Adipocyte (in vitro differentiated cells): ENCODE data around the gene SORCS2.

Experiments used
- DNase-seq: peaks from one replicate; pipeline ENCODE4 v3.0.0-alpha.2; 2015; ENCODE audit warnings: low read depth
- H3K27me3 ChIP-seq: replicated peaks from 2 replicates; pipeline ENCODE4 v1.7.0; 2013; ENCODE audit warnings: mild to moderate bottlenecking, low read length, moderate library complexity; ENCODE audit not compliant: control insufficient read depth, insufficient read depth
- H3K36me3 ChIP-seq: 2 replicates; pipeline ENCODE4 v1.7.0; 2013; ENCODE audit warnings: low read length, mild to moderate bottlenecking, moderate library complexity; ENCODE audit not compliant: control insufficient read depth, insufficient read depth, severe bottlenecking
- H3K4me1 ChIP-seq: 2 replicates; pipeline ENCODE4 v1.7.0; 2013; ENCODE audit warnings: mild to moderate bottlenecking, low read length, moderate library complexity; ENCODE audit not compliant: control insufficient read depth, insufficient read depth
- H3K4me3 ChIP-seq: 2 replicates; pipeline ENCODE4 v1.7.0; 2013; ENCODE audit warnings: mild to moderate bottlenecking, low read length, moderate library complexity
- H3K9ac ChIP-seq: 2 replicates; pipeline ENCODE4 v1.7.0; 2013; ENCODE audit warnings: mild to moderate bottlenecking, low read length, moderate library complexity
- H3K9me3 ChIP-seq: 2 replicates; pipeline ENCODE4 v1.7.0; 2013; ENCODE audit warnings: mild to moderate bottlenecking, low read length, moderate library complexity; ENCODE audit not compliant: control insufficient read depth

The SORCS2 gene

DNA sequence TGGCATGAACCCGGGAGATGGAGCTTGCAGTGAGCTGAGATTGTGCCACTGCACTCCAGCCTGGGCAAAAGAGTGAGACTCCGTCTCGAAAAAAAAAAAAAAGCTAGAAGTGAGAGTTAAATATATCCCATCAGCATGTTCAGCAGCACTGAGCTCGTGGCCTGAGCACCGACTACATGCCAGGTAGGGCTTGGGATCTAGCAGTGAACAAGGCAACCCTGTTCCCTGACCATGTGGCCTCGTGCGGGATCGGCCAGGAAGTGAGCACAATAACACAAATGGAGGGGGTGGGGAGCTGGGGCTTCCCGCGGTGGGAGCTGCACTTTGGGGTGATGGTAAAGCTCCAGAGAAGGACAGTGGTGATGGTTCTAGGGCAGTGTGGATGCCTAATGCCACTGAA, 436.1 kb downstream of the SORCS2 start:
- DNase-seq: no peak
- Histone ChIP-seq H3K27me3 (no peaks in the 10 kb centered on the region), H3K36me3 (no peaks in the 10 kb centered on the region), H3K4me3 (no peak overlapping the region), H3K9me3 (peaks cover 4% of the 10 kb centered on the region), H3K4me1 (peaks cover 28% of the 10 kb centered on the region), H3K9ac (no peak overlapping the region)

- Histone ChIP-seq H3K4me1 (peaks cover 29% of the 10 kb centered on the region), H3K4me3 (no peak overlapping the region), H3K36me3 (no peaks in the 10 kb centered on the region), H3K27me3 (no peaks in the 10 kb centered on the region), H3K9ac (no peak overlapping the region), H3K9me3 (peaks cover 4% of the 10 kb centered on the region)
- DNase-seq: no peak
Observed at GRCh38 chr4:7629501-7630254, 437.3 kb downstream of the SORCS2 start.

- no peaks in the 10 kb centered on the region for H3K36me3 ChIP-seq
- H3K4me3 ChIP-seq: peak overlapping the region; percentile 58
Observed at GRCh38 chr4:7630568-7631287, 438.4 kb downstream of the SORCS2 start.

DNA sequence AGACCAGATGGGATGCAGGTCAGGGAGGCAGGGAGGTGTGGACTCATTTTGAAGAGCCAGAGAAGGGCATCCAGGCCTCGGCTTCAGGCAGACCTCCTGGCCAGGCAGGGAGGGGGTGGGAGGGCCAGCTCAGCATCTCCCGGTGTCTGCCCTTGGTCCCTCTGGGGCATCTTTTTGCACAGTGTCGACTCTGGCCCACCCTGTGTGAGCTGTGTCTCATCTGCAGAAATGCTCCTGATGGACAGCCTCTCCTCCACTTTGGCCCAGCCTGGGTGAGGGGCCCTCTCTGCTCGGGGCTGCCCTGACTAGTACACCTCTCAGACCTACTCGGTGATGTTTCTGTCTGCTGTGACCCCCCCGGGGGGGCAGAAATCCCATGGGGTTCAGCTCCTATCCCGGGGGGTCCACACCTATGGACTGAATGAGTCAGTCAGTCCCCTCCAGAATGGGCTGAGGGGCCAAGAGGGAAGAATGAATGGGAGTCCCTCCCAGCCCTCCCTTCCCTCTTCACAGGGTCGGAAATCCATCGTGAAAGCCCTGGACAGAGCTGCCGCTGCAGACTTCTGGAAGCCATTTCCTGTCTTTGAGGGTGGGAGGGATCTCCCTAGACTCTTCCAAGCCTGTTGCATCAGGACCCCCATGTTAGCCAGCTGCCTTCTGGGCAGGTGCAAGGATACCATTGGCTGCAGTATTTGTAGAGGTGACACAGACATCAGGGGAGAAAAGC, 439.1 kb downstream of the SORCS2 start:
- Histone ChIP-seq H3K27me3 (peaks cover 3% of the 10 kb centered on the region), H3K36me3 (no peaks in the 10 kb centered on the region), H3K9ac (no peak overlapping the region), H3K4me3 (peak overlapping the region; percentile 58), H3K9me3 (peaks cover 4% of the 10 kb centered on the region), H3K4me1 (peaks cover 22% of the 10 kb centered on the region)
- DNase-seq: no peak

More at GRCh38 chr4:7630568-7631287, 438.4 kb downstream of the SORCS2 start:
- Histone ChIP-seq H3K9ac (no peak overlapping the region), H3K27me3 (no peaks in the 10 kb centered on the region), H3K4me1 (peaks cover 22% of the 10 kb centered on the region), H3K9me3 (peaks cover 4% of the 10 kb centered on the region)
- peak; percentile 84 for DNase-seq

GRCh38 chr4:7632341-7632740, 440.0 kb downstream of the SORCS2 start:
- H3K9ac ChIP-seq: no peak overlapping the region
- peaks cover 22% of the 10 kb centered on the region for H3K4me1 ChIP-seq
- peaks cover 4% of the 10 kb centered on the region for H3K27me3 ChIP-seq
- peaks cover 4% of the 10 kb centered on the region for H3K9me3 ChIP-seq
- no peak overlapping the region for H3K4me3 ChIP-seq
- no peaks in the 10 kb centered on the region for H3K36me3 ChIP-seq
- DNase-seq: no peak

DNA sequence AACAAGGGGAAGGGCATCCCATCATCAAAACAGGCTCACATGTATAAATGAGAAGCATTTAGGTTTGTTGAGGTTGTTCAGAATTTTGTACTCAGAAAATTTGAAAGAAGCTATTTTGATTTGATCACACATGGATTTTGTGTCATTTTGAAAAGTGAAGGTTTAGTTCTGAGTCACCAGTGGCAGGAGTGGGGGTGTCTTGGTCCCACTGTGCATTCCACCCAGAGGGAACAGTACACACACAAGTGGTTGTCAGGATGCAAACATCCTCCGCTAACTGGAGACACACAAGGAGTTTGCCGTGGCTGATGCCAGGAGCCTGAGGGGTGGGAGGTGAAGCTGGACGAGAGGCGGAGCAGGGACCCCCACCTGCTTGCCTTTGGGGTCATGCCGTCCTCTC, 440.6 kb downstream of the SORCS2 start:
- H3K36me3 ChIP-seq: no peaks in the 10 kb centered on the region
- no peak overlapping the region for H3K9ac ChIP-seq
- H3K9me3 ChIP-seq: peaks cover 4% of the 10 kb centered on the region
- no peak overlapping the region for H3K4me3 ChIP-seq
- no peak for DNase-seq
- H3K27me3 ChIP-seq: peaks cover 4% of the 10 kb centered on the region
- H3K4me1 ChIP-seq: peaks cover 22% of the 10 kb centered on the region

DNA sequence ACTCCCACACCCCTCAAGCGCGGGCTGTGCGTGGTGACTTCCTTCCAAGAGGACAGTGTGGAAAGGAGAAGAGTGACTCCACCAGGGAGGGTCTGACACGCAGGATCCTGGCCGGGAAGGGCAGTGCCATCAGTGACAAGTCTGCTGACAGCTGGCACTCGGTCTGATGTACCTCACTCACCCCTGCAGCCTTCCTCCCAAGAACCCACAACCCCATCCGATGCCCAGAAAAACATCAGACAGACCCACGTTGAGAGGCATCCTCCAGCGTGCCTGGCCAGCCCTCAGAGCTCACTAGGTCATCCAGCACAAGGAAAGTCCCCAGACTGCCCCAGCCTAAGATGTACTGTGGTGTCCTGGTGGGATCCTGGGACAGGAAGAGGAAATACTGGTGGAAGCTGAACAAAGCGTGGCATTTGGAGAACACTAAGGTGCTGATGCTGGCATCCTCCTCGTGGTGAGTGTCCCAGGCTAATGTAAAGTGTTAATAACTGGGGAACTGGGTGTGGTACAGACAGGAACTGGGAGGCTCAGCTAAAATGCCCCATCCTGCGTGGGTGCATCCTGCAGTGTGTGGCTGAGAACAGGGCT, 442.4 kb downstream of the SORCS2 start:
- H3K4me1 ChIP-seq: peaks cover 22% of the 10 kb centered on the region
- H3K36me3 ChIP-seq: no peaks in the 10 kb centered on the region
- DNase-seq: no peak
- peaks cover 4% of the 10 kb centered on the region for H3K27me3 ChIP-seq
- H3K9ac ChIP-seq: no peak overlapping the region
- no peak overlapping the region for H3K4me3 ChIP-seq
- peaks cover 3% of the 10 kb centered on the region for H3K9me3 ChIP-seq

- H3K9me3 ChIP-seq: no peaks in the 10 kb centered on the region
Observed at GRCh38 chr4:7635445-7636239, 443.3 kb downstream of the SORCS2 start.

DNA sequence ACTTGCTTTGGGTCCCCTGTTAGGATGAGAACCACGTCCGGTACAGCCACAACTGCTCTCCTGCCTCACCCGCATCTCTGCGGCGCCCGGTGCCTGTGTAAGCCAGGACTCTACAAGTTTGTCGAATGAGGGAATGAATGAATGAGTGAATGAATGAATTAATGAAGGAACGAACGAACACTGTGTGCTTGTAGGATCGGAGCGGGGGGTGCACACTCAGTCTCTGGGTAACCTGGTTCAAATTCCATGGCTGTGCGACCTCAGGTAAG, 443.8 kb downstream of the SORCS2 start:
- Histone ChIP-seq H3K4me3 (no peak overlapping the region), H3K9me3 (no peaks in the 10 kb centered on the region), H3K36me3 (no peaks in the 10 kb centered on the region)

More at GRCh38 chr4:7635445-7636239, 443.3 kb downstream of the SORCS2 start:
- no peak for DNase-seq
- Histone ChIP-seq H3K9ac (no peak overlapping the region), H3K36me3 (no peaks in the 10 kb centered on the region), H3K27me3 (peaks cover 4% of the 10 kb centered on the region), H3K4me3 (no peak overlapping the region), H3K4me1 (peaks cover 14% of the 10 kb centered on the region)

GRCh38 chr4:7637139-7637538, 444.8 kb downstream of the SORCS2 start:
- DNase-seq: no peak
- peaks cover 7% of the 10 kb centered on the region for H3K27me3 ChIP-seq
- H3K9me3 ChIP-seq: no peaks in the 10 kb centered on the region
- peaks cover 3% of the 10 kb centered on the region for H3K4me1 ChIP-seq
- no peak overlapping the region for H3K4me3 ChIP-seq
- no peaks in the 10 kb centered on the region for H3K36me3 ChIP-seq
- H3K9ac ChIP-seq: no peak overlapping the region

More for the DNA sequence above, 443.8 kb downstream of the SORCS2 start:
- Histone ChIP-seq H3K27me3 (peaks cover 4% of the 10 kb centered on the region), H3K9ac (no peak overlapping the region), H3K4me1 (peaks cover 9% of the 10 kb centered on the region)
- no peak for DNase-seq
